Dermis microvascular lymphatic vessel endothelial cell (primary cell): ENCODE results near the gene STK25. TPM values are rescaled to one million over a fixed set of nuclear protein-coding genes. Genes with fewer than 3 reads are reported as not detected.

Experiments
- DNase-seq, 2 donors: peaks; one replicate each; pipeline versions ENCODE4 v3.0.0 to v3.0.0-alpha.2; 2010; ENCODE audit warnings: low read depth in 2 of 2
- total RNA-seq: library from RNA; depleted of rRNA; stranded (reverse); fragments of >200 nt; gene quantifications from 2 replicates; pipeline ENCODE4 v1.2.1, GENCODE V29; 2014

The STK25 gene
- 276 and 296 TPM in 2 replicates for total RNA-seq

GRCh38 chr2:241508240-241509154 lies at the start of gene STK25:
Gene STK25 (minus strand): TSS chr2:241508584. CDS start chr2:241508035, 549 bp downstream.
- peak; percentile 95 to 99 for DNase-seq

- no peak for DNase-seq
Measured at GRCh38 chr2:241556746-241557145, 48.4 kb upstream of the STK25 start.

- DNase-seq: peak in 1 of 2 donors; percentile 44
Measured at GRCh38 chr2:241555711-241556110, 47.3 kb upstream of the STK25 start.

- DNase-seq: no peak
Measured at GRCh38 chr2:241554610-241555322, 46.4 kb upstream of the STK25 start.

GRCh38 chr2:241553981-241554380 lies 45.6 kb upstream of the STK25 start:
- no peak for DNase-seq

GRCh38 chr2:241553512-241553830 lies 45.1 kb upstream of the STK25 start:
- DNase-seq: no peak

GRCh38 chr2:241551998-241552737 lies 43.8 kb upstream of the STK25 start:
- no peak for DNase-seq

GRCh38 chr2:241551599-241551997 lies 43.2 kb upstream of the STK25 start:
- no peak for DNase-seq

- DNase-seq: no peak
Measured at GRCh38 chr2:241550616-241551580, 42.5 kb upstream of the STK25 start.

GRCh38 chr2:241548451-241548835 lies 40.1 kb upstream of the STK25 start:
- DNase-seq: no peak

GRCh38 chr2:241547781-241548450 lies 39.5 kb upstream of the STK25 start:
- no peak for DNase-seq

- peak; percentile 90 to 91 for DNase-seq
Measured at GRCh38 chr2:241546771-241547498, 38.6 kb upstream of the STK25 start.

- DNase-seq: no peak
Measured at GRCh38 chr2:241545523-241546473, 37.4 kb upstream of the STK25 start.

GRCh38 chr2:241545106-241545505 lies 36.7 kb upstream of the STK25 start:
- DNase-seq: peak in 1 of 2 donors; percentile 57

GRCh38 chr2:241542278-241542605 lies 33.9 kb upstream of the STK25 start:
- no peak for DNase-seq

GRCh38 chr2:241541564-241542277 lies 33.3 kb upstream of the STK25 start:
- DNase-seq: no peak

- DNase-seq: peak in 1 of 2 donors; percentile 82
Measured at GRCh38 chr2:241540771-241541561, 32.6 kb upstream of the STK25 start.
